H1 (cell line): Measurements from ENCODE around the gene KCNIP3. TPM values are rescaled to one million over a fixed set of nuclear protein-coding genes. Genes with fewer than 3 reads are reported as not detected.

ENCODE experiments used
- CBX8 ChIP-seq: fragments of 300-800, 300-1000 bp; sonication (generic); IDR thresholded peaks from 2 replicates; pipeline ENCODE4 v1.7.1; 2016; ENCODE audit warnings: low read depth, low read length, borderline replicate concordance
- FOSL1 ChIP-seq: IDR thresholded peaks from 2 replicates; pipeline ENCODE4 v1.6.1; 2011; ENCODE audit warnings: mild to moderate bottlenecking, low read depth, low read length, moderate library complexity; ENCODE audit not compliant: insufficient read depth
- HDAC6 ChIP-seq: IDR thresholded peaks from one replicate; pipeline ENCODE4 v1.7.1; 2012; ENCODE audit warnings: low read depth, mild to moderate bottlenecking, inconsistent platforms, low read length, moderate library complexity
- KDM4A ChIP-seq: IDR thresholded peaks from one replicate; pipeline ENCODE4 v1.7.1; 2012; ENCODE audit warnings: low read depth, mild to moderate bottlenecking, moderate library complexity, low read length, inconsistent platforms; ENCODE audit not compliant: severe bottlenecking
- NANOG ChIP-seq: IDR thresholded peaks from 2 replicates; pipeline ENCODE4 v1.6.1; 2011; ENCODE audit warnings: low read length, low read depth, mild to moderate bottlenecking, inconsistent platforms; ENCODE audit not compliant: insufficient read depth, poor library complexity, severe bottlenecking
- PHF8 ChIP-seq: fragments of 200-600 bp; sonication (generic); conservative IDR thresholded peaks from 2 replicates; pipeline ENCODE4 v1.7.1; 2012; ENCODE audit warnings: low read depth, mild to moderate bottlenecking, inconsistent platforms, low read length, moderate library complexity
- POLR2AphosphoS5 ChIP-seq: IDR thresholded peaks from 2 replicates; pipeline ENCODE4 v1.6.1; 2011; ENCODE audit warnings: low read depth, low read length
- YY1 ChIP-seq: IDR thresholded peaks from 2 replicates; pipeline ENCODE4 v1.6.1; 2011; ENCODE audit warnings: low read depth, mild to moderate bottlenecking, low read length
- polyA plus RNA-seq, 7 experiments: library from polyadenylated mRNA; depleted of rRNA in 3 of 7; stranded (reverse) in 5 of 7; unstranded in 2 of 7; fragments of >200 nt in 5 of 7; fragments of 200-250 nt in 2 of 7; gene quantifications; 1 replicate in 5 of 7; 2 replicates in 1 of 7; 4 replicates in 1 of 7; pipeline versions ENCODE4 v1.2.1 to v1.2.3, GENCODE V29; 2011 to 2013; ENCODE audit warnings: missing spikeins in 2 of 7, mixed read lengths in 2 of 7
- total RNA-seq: library from RNA; stranded (reverse); fragmentation: NEBNext Ultra II Directional; extraction: Animal tissue kit (Norgen Biotek cat#: 25700); gene quantifications from 2 replicates; pipeline ENCODE4 v1.2.1, GENCODE V29; 2021
- TF ChIP-seq, protein P1 (sequence below): fragments of 300-600 bp; sonication (generic); IDR thresholded peaks from 2 replicates; pipeline ENCODE4 v1.7.1; 2012; ENCODE audit warnings: low read length, moderate library complexity, mild to moderate bottlenecking, inconsistent platforms; ENCODE audit not compliant: insufficient replicate concordance

The KCNIP3 gene
- total and polyA plus RNA-seq, 2 of the 8 experiments (the other 6 are each of a cell fraction or from before 2014, with no cell fraction given) = 0.33 to 1.9 TPM

DNA sequence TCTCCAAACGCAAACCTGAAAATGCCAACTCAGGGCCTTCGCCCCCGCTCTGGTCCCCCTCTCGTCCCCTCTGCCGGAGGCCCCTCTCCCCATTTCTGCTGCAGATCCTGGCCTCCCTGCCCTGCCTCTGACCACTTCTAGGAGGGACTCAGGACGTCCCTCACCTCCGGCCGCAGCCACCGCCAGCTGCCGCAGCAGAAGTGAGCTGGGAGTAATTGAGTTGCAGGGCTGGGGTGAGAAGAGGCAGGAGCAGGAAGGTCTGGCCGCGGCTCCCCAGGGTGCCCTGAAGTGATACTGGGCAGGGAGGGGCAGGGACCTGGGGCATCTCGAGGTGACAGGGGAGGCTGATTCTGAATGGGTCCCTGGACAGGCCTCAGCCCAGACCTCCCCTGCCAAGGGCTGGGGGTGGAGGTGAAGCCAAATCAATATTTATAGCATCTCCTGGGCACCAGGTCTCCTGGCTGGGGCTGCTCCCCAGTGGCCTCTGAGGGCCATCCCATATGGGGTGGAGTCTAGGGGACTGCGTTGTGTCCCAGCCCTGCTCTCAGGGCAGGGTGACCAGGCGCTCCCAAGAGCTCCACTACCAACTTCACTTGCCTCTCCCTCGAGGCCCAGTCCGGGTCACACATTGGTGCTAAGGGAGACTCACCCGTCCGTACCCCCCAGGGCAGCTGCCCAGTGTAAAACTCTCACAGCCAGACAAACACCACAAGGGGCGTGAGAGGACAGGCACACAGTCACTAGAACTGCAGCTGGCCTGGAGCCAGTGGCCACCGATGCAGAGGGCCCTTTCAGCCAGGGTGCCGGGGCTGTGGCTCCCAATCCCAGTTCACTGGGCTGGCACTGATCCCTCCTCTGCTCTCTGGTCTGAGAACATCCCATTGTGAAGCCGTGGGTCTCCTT is 33.0 kb downstream of the KCNIP3 start (continued):
- TF ChIP-seq, protein P1, sequence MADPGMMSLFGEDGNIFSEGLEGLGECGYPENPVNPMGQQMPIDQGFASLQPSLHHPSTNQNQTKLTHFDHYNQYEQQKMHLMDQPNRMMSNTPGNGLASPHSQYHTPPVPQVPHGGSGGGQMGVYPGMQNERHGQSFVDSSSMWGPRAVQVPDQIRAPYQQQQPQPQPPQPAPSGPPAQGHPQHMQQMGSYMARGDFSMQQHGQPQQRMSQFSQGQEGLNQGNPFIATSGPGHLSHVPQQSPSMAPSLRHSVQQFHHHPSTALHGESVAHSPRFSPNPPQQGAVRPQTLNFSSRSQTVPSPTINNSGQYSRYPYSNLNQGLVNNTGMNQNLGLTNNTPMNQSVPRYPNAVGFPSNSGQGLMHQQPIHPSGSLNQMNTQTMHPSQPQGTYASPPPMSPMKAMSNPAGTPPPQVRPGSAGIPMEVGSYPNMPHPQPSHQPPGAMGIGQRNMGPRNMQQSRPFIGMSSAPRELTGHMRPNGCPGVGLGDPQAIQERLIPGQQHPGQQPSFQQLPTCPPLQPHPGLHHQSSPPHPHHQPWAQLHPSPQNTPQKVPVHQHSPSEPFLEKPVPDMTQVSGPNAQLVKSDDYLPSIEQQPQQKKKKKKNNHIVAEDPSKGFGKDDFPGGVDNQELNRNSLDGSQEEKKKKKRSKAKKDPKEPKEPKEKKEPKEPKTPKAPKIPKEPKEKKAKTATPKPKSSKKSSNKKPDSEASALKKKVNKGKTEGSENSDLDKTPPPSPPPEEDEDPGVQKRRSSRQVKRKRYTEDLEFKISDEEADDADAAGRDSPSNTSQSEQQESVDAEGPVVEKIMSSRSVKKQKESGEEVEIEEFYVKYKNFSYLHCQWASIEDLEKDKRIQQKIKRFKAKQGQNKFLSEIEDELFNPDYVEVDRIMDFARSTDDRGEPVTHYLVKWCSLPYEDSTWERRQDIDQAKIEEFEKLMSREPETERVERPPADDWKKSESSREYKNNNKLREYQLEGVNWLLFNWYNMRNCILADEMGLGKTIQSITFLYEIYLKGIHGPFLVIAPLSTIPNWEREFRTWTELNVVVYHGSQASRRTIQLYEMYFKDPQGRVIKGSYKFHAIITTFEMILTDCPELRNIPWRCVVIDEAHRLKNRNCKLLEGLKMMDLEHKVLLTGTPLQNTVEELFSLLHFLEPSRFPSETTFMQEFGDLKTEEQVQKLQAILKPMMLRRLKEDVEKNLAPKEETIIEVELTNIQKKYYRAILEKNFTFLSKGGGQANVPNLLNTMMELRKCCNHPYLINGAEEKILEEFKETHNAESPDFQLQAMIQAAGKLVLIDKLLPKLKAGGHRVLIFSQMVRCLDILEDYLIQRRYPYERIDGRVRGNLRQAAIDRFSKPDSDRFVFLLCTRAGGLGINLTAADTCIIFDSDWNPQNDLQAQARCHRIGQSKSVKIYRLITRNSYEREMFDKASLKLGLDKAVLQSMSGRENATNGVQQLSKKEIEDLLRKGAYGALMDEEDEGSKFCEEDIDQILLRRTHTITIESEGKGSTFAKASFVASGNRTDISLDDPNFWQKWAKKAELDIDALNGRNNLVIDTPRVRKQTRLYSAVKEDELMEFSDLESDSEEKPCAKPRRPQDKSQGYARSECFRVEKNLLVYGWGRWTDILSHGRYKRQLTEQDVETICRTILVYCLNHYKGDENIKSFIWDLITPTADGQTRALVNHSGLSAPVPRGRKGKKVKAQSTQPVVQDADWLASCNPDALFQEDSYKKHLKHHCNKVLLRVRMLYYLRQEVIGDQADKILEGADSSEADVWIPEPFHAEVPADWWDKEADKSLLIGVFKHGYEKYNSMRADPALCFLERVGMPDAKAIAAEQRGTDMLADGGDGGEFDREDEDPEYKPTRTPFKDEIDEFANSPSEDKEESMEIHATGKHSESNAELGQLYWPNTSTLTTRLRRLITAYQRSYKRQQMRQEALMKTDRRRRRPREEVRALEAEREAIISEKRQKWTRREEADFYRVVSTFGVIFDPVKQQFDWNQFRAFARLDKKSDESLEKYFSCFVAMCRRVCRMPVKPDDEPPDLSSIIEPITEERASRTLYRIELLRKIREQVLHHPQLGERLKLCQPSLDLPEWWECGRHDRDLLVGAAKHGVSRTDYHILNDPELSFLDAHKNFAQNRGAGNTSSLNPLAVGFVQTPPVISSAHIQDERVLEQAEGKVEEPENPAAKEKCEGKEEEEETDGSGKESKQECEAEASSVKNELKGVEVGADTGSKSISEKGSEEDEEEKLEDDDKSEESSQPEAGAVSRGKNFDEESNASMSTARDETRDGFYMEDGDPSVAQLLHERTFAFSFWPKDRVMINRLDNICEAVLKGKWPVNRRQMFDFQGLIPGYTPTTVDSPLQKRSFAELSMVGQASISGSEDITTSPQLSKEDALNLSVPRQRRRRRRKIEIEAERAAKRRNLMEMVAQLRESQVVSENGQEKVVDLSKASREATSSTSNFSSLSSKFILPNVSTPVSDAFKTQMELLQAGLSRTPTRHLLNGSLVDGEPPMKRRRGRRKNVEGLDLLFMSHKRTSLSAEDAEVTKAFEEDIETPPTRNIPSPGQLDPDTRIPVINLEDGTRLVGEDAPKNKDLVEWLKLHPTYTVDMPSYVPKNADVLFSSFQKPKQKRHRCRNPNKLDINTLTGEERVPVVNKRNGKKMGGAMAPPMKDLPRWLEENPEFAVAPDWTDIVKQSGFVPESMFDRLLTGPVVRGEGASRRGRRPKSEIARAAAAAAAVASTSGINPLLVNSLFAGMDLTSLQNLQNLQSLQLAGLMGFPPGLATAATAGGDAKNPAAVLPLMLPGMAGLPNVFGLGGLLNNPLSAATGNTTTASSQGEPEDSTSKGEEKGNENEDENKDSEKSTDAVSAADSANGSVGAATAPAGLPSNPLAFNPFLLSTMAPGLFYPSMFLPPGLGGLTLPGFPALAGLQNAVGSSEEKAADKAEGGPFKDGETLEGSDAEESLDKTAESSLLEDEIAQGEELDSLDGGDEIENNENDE = no peak
- TF ChIP-seq YY1 = no peak
- no peak for TF ChIP-seq POLR2AphosphoS5
- no peak for TF ChIP-seq PHF8
- no peak for TF ChIP-seq KDM4A
- TF ChIP-seq NANOG = no peak
- no peak for TF ChIP-seq FOSL1
- TF ChIP-seq HDAC6 = no peak
- TF ChIP-seq CBX8 = no peak
